VCaP (cell line): ENCODE measurements around the gene UBAP2L.
"Not testable (repeated sequence)": the region's sequence is repeated elsewhere in the genome, so short reads cannot be mapped to it uniquely, and the experiment has no call there.

Experiments used
- H3K27ac ChIP-seq: fragments of 450-650 bp; 2 replicates; pipeline ENCODE4 v1.5.1; 2017
- TF ChIP-seq, protein P1 (sequence below): fragments of 450-650 bp; conservative IDR thresholded peaks from 2 replicates; pipeline ENCODE4 v1.5.1; 2017; ENCODE audit warnings: mild to moderate bottlenecking, moderate library complexity

UBAP2L gene

DNA sequence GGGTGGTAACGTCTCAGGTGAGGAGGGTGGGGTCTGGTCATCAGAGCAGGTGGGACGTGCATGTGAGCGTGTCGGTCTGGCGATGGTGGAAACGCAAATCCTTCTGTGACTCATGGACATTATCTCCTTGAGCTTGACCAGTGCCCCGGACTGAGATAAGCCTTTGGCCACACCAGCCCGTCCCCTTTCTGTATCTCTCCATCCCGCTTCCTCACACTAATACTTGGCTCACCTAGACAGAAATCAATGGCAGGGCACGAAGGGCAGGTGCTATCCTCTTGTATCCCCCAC lies 92.3 kb downstream of the UBAP2L start:
- no peak overlapping the region for H3K27ac ChIP-seq
- TF ChIP-seq, protein P1, sequence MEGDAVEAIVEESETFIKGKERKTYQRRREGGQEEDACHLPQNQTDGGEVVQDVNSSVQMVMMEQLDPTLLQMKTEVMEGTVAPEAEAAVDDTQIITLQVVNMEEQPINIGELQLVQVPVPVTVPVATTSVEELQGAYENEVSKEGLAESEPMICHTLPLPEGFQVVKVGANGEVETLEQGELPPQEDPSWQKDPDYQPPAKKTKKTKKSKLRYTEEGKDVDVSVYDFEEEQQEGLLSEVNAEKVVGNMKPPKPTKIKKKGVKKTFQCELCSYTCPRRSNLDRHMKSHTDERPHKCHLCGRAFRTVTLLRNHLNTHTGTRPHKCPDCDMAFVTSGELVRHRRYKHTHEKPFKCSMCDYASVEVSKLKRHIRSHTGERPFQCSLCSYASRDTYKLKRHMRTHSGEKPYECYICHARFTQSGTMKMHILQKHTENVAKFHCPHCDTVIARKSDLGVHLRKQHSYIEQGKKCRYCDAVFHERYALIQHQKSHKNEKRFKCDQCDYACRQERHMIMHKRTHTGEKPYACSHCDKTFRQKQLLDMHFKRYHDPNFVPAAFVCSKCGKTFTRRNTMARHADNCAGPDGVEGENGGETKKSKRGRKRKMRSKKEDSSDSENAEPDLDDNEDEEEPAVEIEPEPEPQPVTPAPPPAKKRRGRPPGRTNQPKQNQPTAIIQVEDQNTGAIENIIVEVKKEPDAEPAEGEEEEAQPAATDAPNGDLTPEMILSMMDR, result no peak

DNA sequence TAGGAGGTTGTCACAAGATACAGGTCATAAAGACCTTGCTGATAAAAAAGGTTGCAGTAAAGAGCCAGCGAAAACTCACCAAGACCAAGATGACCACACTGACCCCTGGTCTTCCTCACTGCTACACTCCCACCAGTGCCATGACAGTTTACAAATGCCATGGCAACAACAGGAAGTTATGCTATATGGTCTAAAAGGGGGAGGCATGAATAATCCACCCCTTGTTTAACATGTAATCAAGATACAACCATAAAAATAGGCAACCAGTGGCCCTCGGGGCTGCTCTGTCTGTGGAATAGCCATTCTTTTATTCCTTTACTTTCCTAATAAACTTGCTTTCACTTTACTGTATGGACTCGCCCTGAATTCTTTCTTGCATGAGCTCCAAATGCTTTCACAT lies 93.5 kb downstream of the UBAP2L start:
- H3K27ac ChIP-seq, result not testable (repeated sequence)

DNA sequence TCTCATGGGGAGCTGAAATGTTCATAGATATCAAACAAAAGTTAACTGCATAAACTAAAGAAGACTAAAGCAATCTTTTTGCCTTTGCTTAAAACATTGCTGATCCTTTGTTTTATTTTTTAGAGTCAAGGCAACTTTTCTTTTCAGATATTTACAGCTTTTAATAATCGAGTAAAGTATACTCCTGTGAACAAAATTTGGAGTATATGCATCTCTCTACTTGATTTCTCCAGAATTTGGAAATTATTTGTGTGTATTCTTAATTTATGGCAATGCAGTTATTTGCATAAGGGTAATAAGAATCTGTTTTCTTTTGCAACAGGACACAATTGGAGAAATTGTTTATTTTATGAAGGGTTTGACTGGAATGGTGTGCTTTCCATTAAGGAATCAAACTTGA lies 95.9 kb downstream of the UBAP2L start:
- H3K27ac ChIP-seq, result no peak overlapping the region
- TF ChIP-seq, protein P1, result no peak

DNA sequence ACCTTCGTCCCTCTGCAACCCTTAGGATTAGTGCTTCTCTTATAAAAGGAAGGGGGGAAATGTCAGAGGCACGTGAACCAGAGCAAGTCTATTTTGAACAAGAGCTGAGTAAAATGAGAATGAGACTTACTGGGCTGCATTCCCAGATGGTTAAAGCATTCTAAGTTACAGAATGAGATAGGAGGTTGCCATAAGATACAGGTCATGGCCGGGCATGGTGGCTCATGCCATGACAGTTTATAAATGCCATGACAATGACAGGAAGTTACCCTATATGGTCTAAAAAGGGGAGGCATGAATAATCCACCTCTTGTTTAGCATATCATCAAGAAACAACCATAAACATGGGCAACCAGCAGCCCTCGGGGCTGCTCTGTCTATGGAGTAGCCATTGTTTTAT lies 97.6 kb downstream of the UBAP2L start:
- TF ChIP-seq, protein P1, result no peak
- no peak overlapping the region for H3K27ac ChIP-seq
